Ishikawa (cell line): ENCODE results near the gene TAX1BP1.

Experiments used
- EGR1 ChIP-seq: IDR thresholded peaks from 2 replicates; pipeline ENCODE4 v1.6.1; 2012
- EP300 ChIP-seq: IDR thresholded peaks from 2 replicates; pipeline ENCODE4 v1.6.1; 2012; ENCODE audit warnings: borderline replicate concordance
- FOXM1 ChIP-seq: IDR thresholded peaks from 2 replicates; pipeline ENCODE4 v1.6.1; 2012; ENCODE audit warnings: low read depth, borderline replicate concordance
- YY1 ChIP-seq: IDR thresholded peaks from 2 replicates; pipeline ENCODE4 v1.6.1; 2012; ENCODE audit warnings: low read depth

DNA sequence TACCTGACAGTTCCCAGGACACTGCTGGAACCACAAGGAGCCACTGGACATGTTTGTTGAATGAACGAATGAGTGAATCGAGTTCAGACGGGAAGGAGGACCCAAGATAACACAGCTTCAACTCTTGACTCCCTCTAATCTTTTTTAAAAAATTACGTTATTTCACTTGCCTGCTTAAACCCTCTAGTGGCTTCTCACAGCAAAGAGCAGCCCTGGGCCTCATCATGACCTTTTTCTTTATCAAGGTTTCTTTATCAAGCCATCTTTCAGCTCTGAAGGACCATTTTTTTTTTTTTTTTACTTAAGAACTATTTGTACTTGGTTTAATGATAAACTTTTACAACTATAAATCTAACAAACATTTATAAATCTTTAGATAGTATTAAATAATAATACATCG is 110.6 kb downstream of the TAX1BP1 start:
- TF ChIP-seq EP300 (no peak), EGR1 (no peak), FOXM1 (no peak), YY1 (no peak)
